HG02981 (cell line): ENCODE results near the gene PLA2G2D.

Experiments used
- ATAC-seq: cut with Tn5 transposase; IDR thresholded peaks from one replicate; pipeline ENCODE4 v1.9.1; 2021; ENCODE audit warnings: mild to moderate bottlenecking, moderate library complexity; ENCODE audit not compliant: unreplicated experiment

The PLA2G2D gene

DNA sequence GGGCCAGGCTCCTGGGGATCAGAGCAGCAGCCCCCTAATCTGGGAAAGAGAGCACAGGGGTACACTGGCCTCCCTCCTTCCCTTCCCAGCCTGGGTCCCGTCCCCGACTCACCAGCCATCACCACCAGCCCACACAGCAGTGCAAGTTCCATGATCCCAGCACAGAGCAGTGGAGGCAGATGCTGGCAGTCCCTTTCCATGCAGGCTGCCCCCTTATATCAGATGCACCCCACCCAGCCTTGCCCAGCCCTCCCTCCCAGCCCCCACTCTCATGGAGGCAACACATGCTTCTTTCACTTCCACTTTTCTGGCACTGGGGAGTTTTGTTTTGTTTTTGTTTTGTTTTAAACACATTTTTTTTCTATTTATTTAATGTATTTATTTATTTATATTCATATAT lies at the start of gene PLA2G2D:
PLA2G2D (minus strand) TSS at position 190 of the 400 bp plus-strand sequence; CDS start at position 152, 38 bp downstream.
- ATAC-seq, result no peak

GRCh38 chr1:20168564-20169491 lies 49.5 kb upstream of the PLA2G2D start:
- ATAC-seq, result no peak

DNA sequence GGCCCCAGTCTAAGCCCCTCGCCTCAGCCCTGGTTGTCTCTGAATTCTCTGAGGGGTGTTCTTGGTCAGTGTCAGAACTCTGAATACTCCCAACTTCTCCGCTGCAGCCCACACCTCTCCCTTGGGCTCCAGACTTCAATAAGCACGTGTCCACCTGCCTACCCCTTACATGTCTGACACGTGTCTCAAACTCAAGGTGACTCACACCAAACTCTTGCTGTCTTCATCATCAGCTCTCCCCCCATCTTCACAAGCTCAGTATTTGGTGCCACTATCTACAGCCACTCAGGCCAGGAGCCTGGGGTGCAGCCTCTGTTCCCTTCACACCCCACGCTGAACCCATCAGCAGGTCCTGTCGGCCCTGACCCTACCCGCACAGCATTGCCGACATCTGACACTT lies 47.8 kb upstream of the PLA2G2D start:
- ATAC-seq, result no peak

DNA sequence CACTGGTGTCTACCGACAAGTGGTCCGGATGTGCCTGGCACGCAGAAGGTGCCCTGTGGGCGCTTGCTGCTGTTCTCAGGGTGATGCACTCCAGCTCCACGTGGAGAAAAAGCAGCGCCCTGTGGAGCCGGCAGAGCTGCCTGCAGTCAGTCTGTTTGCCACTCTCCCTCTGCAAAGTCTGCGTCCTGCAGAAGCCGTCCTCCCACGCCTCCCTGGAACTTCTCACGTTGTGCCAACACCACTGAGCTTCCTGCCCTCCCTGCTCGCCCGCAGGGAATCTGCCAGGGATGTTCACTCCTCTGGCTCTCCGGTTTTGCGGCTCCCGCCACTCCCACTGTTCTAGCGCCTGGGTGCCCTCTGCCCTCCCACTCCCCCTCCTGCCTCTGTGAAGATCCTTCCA lies 46.7 kb upstream of the PLA2G2D start:
- no peak for ATAC-seq

DNA sequence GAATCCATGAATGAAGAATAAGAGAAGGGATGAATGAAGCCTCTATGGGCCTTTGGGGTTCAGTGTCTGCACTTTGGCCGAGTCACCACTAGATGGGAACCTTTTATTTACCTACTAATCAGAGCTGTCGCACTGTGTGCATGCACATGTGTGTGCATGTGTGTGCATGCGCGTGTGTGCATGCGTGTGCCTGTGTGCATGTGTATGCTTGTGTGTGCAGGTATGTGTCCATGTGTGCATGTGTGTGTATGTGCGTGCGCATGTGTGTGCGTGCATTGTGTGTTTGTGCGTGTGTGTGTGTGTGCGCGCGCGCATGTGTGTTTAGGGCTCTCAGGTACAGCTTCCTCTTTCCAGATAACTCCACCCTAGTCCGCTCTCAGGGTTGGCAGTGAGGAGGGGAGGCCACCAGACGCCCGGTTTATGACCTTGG lies 46.2 kb upstream of the PLA2G2D start:
- no peak for ATAC-seq

GRCh38 chr1:20164694-20165202 lies 45.4 kb upstream of the PLA2G2D start:
- ATAC-seq, result no peak

DNA sequence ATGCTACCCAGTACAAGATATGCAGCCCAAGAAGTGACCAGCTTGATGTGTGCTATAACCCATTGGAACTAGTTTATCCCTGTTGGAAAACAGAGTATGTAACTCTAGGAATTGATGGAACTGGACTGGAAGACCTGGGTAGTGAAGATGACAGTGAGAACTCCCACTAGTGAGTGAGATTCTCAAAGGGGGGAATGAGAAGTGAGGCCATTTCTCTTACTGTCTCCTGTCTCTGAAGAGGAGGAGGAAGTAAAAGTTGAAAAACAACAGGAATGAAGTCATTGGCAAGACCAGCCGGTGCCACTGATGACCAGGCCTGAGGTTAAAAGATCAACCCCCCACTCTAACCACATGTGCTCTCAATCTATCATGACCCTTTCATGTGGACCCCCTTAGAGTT lies 40.7 kb upstream of the PLA2G2D start:
- ATAC-seq, result no peak

- no peak for ATAC-seq
These were observed 39.2 kb upstream of the PLA2G2D start for GRCh38 chr1:20158358-20159070.

DNA sequence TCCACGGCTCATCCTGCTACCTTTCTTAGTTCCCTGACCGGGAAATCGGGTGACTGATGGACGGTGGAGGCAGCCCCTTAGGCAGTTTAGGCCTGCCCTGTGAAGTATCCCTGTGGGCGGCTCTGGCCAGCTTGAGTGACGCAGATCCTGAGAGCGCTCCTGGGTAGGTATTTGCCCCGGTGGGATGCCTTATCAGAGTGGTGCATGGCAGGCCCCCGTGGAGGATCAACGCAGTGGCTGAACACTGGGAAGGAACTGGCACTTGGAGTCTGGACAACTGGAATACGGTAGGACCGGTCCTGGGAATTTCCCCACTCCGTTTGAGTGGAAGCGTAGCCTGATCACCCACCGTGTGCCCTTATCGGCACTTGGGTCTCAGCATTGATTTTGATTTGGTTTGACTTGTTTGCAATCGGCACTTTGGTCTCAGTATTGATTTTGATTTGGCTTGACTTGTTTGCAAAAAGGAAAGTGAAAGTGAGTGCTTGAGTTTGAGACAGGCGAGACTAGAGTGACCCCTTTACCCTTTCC lies 35.0 kb upstream of the PLA2G2D start:
- no peak for ATAC-seq

DNA sequence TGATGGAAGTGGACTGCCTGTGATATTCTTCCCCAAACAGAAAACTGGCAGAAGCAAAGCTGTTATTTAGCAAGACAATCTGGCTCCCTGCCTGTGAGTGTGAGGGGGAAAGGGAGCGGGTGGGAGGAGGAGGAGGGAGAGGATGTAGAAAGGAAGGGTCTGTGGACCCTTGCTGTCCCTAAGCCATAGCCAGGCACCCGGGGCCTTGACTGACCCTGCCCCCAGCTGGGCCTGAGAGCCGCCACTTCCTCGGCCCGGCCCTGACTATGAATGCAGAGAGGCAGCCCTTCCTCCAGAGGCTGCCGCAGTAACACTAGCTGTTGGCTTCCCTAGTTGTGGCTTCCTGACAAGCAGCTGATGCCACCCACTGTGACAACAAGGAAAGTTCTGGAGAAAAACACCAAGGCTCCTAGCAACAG lies 33.7 kb upstream of the PLA2G2D start:
- ATAC-seq, result no peak

GRCh38 chr1:20152599-20152930 lies 33.2 kb upstream of the PLA2G2D start:
- ATAC-seq, result no peak

- peak; percentile 77 for ATAC-seq
These were observed 32.7 kb upstream of the PLA2G2D start for GRCh38 chr1:20151906-20152598.

DNA sequence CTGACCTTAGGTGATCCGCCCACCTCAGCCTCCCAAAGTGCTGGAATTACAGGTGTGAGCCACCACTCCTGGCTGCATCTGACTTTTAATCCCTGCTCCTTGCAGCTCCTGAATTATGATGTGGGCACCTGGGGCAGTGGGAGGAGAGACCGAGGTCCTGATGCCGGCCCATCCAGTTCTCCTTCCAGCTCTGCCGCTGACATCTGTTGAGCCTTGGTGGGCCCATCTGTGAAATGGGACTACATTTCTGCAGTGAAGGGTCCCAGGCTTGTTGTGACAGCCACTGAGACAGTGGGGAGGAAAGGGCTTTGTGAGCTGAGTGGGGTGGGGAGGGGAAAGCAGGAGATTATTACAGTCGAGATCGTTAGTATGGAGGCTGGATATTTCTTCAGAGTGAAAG lies 31.6 kb upstream of the PLA2G2D start:
- ATAC-seq, result no peak

DNA sequence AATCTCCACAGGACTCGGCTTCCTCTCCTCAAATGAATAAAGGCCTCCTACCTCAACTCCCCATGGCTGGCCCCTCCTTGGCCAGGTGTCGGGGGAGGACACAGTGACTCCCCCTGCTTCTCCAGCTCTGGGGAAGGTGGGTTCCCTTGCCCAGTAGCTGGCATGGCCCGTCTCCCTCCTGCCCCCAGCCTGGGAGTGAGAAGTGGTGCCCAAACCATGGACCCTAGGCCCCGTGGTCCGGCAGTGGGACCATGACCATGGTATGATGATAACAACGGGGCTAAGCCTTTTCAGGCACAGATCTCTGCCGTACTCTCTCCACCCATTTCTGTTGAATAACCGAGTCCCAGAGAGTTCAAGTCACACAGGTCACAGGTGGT lies 31.0 kb upstream of the PLA2G2D start:
- ATAC-seq, result no peak

DNA sequence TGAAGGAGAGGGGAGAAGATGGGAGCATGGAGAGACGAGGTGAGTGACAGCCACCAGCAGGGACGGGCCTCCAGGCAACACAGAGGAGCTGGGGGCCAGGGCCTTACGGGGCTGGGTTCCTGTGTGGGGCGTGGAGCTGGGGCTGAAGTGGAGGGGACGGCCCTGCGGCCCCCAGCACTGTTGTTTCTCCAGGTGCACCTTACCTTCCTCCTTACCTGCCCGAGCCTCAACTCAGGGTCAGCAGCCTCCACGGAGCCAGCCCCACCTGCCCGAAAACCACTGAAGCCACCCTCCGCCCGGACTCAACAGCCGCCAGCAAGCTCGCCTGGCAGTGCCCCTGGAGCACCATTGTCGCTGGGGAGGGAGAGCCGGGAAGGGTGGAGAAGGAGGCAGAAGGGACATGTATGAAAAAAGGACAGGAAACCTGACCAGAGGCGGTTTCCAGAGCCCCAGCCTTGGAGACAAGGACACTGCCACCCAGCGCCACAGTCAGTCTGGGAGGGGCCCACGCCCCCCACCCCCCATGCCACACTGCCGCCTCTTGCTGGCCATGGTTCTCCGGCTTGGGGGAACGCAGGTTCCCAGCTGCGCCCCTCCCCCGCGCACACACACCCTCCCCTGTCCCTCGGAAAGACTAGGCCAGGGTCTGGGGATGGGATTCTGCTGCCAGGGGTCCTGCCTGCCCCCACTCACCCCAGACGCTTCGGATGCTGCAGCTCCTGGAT lies 30.4 kb upstream of the PLA2G2D start:
- no peak for ATAC-seq

DNA sequence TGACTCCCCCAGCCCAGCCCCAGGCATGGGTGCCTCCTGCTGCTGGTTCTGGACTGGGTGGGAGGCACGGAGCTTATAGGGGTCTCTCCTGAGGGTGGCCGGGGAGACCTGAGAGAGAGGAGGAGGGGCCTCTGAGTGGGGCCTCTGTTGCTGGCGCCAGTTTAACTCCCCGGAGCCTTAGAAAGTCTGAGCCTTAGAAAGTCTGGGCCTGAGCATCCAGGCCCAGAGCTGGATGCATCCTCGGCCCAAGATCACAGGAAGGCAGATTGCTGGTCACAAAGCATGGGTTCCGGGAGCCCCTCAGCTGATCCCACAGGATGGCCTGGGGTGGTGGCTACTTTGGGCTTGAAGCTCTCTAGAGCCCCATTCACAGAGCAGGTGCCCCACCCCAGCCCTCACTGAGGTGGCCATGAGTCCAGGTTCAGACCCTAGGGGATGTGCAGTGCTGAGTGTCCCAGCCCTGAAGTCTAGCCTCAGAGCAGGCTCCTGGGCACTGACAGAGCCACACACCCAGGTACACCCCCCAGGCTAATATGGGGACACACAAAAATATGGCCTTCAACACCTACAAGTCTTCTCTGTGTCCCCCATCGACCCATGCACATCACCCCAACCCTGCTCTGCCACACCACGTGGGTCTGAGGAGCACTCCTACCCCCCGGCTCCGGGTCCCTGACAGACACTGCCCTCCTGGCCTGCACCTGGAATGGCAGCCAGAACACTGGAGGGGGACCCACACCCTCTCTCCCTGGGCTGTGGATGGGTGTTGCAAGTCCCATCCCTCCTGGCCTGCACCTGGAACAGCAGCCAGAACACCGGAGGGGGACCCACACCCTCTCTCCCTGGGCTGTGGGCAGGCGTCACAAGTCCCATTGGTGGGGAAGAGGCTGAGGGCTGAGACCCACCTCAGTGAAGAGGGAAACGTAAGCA lies 29.5 kb upstream of the PLA2G2D start:
- no peak for ATAC-seq

- ATAC-seq, result no peak
These were observed 28.7 kb upstream of the PLA2G2D start for GRCh38 chr1:20147846-20148570.

DNA sequence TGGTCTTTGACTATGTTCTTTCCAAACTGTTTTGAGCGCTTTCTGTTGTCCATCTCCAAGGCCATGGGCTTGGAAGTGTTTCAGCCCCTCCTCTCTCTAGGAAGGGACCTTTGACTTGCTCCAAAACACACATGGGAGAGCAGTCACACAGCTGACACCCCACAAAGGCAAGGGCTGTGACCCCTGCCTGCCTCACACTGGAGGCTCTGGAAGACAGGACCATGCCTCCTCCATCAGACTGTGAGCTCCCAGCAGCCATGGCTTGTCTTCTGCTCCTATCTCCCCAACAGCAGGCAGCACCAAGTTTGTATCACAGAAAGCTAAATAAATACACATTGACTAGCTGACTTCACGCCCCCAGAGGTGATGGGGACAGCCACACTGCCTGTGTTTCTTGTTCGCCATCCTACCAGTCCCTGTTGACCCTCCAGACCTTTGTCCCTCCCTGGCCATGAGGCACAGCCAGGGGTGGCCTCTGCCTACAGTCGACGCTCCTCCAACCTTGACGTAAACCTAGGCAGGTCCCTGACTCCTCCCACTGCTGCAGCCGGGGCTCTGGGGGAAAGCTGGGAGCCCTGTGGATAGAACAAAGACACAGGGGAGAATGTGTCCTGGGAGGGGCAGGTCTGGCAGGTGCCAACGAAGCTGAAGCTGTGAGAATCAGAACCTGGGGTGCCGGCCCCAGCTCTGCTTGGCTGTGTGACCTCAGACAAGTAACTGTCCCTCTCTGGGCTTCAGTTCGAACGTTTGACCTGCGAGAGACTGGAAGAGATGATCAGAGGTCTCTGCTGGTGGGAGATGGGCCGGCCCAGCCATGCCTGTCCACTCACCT lies 24.6 kb upstream of the PLA2G2D start:
- ATAC-seq, result no peak
